Measurements from ENCODE around the gene OLFML3. TPM values are rescaled to one million over a fixed set of nuclear protein-coding genes. Genes with fewer than 3 reads are reported as not detected.

OLFML3 gene
- total and polyA plus RNA-seq, 12 donors, result 6.1 to 19.7 (median 11.0) TPM

DNA sequence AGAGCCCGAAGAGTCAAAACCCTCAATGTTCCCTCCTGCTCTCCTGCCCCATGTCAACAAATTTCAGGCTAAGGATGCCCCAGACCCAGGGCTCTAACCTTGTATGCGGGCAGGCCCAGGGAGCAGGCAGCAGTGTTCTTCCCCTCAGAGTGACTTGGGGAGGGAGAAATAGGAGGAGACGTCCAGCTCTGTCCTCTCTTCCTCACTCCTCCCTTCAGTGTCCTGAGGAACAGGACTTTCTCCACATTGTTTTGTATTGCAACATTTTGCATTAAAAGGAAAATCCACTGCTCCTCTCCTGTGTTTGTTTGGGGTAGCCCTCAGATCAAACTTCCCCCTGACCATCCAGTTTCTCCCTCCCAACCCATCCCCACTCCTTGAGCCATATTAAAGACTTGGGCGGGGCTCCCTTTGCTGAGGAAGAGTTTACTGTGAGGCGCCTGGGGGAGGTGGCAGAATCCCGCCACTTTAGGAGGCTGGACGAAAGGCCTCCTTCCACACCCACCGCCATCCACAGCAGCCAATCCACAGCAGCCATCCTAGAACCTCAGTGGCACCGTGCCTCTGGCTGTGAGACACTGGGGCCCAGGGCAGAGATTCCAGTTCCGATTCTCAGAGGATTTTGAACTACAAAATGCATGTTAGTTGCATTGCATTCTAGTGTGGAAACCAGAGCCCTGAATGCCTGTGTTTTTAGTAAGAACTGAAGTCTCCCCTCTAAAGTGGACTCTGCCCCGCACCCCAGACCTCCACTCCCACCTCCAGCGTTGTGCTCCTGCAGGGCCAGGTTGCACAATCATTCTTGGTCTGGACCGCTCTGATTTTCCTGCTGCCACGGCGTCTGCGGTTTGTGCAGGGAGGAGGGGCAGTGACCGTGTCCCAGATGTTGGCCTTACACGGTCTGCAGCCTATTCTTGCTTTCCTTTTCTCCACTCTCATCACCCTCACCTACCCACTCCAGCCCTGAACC, 3.0 kb downstream of the OLFML3 start:
- H3K4me1 ChIP-seq, result peaks cover 0 to 70% (median 57%) of the 10 kb centered on the region in 9 donors

DNA sequence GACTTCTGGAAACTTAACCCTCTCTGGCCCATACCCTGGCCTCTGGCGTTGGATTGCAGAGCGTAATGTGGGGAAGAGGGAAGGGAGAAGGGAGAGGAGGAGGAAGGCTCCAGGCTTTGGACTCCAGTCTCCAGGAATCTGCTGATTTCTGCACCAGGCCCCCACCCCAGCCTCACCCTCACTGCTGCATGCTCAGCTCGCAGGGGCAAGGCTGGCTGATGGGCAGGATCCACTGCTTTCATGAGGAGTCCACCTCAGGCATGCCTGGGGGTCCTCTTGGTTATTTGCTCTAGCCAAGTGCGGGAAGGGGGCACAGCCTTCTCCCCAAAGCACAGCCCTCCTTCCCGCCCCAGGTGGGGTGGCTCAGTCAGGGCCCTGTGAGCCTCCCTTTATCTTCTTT, 3.7 kb downstream of the OLFML3 start:
- WGBS, 2 donors, result 77 to 80% methylated on average over 5 of the region's 5 CpGs
- DNase-seq (no peak), ATAC-seq (no peak)
- Histone ChIP-seq H3K4me3 (peak overlapping the region in 8 of 10 donors; percentile 16 to 41 (median 21)), H3K9me3 (no peaks in the 10 kb centered on the region), H3K4me1 (peaks cover 0 to 68% (median 54%) of the 10 kb centered on the region in 9 donors), H3K27me3 (no peaks in the 10 kb centered on the region), H3K36me3 (peaks cover 0 to 4% (median 0%) of the 10 kb centered on the region in 9 donors), H3K27ac (peak overlapping the region in 8 of 10 donors; percentile 15 to 74 (median 44))
- TF ChIP-seq, protein P1, sequence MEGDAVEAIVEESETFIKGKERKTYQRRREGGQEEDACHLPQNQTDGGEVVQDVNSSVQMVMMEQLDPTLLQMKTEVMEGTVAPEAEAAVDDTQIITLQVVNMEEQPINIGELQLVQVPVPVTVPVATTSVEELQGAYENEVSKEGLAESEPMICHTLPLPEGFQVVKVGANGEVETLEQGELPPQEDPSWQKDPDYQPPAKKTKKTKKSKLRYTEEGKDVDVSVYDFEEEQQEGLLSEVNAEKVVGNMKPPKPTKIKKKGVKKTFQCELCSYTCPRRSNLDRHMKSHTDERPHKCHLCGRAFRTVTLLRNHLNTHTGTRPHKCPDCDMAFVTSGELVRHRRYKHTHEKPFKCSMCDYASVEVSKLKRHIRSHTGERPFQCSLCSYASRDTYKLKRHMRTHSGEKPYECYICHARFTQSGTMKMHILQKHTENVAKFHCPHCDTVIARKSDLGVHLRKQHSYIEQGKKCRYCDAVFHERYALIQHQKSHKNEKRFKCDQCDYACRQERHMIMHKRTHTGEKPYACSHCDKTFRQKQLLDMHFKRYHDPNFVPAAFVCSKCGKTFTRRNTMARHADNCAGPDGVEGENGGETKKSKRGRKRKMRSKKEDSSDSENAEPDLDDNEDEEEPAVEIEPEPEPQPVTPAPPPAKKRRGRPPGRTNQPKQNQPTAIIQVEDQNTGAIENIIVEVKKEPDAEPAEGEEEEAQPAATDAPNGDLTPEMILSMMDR (IDR thresholded peaks at IDR 0.05), result no peak
- intact Hi-C loops (cut with DNase I), result loop anchor here in 1 of 10 donors (10.0 kb wide), 1 partner anchor 152 kb away; no protein-coding TSS in a partner anchor

More for the DNA sequence above, 3.0 kb downstream of the OLFML3 start:
- Histone ChIP-seq H3K27me3 (no peaks in the 10 kb centered on the region), H3K36me3 (peaks cover 0 to 6% (median 0%) of the 10 kb centered on the region in 9 donors), H3K4me3 (peak overlapping the region in 8 of 10 donors; percentile 16 to 41 (median 21)), H3K27ac (peak overlapping the region; percentile 10 to 74 (median 37)), H3K9me3 (no peaks in the 10 kb centered on the region)
- intact Hi-C loops (cut with DNase I), result loop anchor here in 3 of 10 donors (2.0 to 10.0 kb wide), 2 partner anchors 153 to 301 kb away; no protein-coding TSS in a partner anchor
- DNase-seq, result peak; percentile 38 to 54
- WGBS, 2 donors, result 53 to 58% methylated on average over 18 of the region's 18 CpGs
- ATAC-seq, result peak; percentile 38 to 79 (median 59)
- TF ChIP-seq, protein P1 (IDR thresholded peaks at IDR 0.05), result no peak

- no peak for DNase-seq
- no peaks in the 10 kb centered on the region for H3K9me3 ChIP-seq
- peak overlapping the region in 8 of 10 donors; percentile 15 to 74 (median 44) for H3K27ac ChIP-seq
- peaks cover 0 to 3% (median 0%) of the 10 kb centered on the region in 9 donors for H3K36me3 ChIP-seq
- H3K4me1 ChIP-seq, result peaks cover 0 to 63% (median 49%) of the 10 kb centered on the region in 9 donors
- no peaks in the 10 kb centered on the region for H3K27me3 ChIP-seq
- intact Hi-C loops (cut with DNase I), result loop anchor here in 1 of 10 donors (10.0 kb wide), 1 partner anchor 151 kb away; no protein-coding TSS in a partner anchor
- 68 to 69% methylated on average over 8 of the region's 8 CpGs for WGBS, 2 donors
- peak overlapping the region in 5 of 10 donors; percentile 18 to 41 (median 21) for H3K4me3 ChIP-seq
- no peak for ATAC-seq
- TF ChIP-seq, protein P1 (IDR thresholded peaks at IDR 0.05), result no peak
Observed at GRCh38 chr1:113983391-113983790, 4.1 kb downstream of the OLFML3 start.

DNA sequence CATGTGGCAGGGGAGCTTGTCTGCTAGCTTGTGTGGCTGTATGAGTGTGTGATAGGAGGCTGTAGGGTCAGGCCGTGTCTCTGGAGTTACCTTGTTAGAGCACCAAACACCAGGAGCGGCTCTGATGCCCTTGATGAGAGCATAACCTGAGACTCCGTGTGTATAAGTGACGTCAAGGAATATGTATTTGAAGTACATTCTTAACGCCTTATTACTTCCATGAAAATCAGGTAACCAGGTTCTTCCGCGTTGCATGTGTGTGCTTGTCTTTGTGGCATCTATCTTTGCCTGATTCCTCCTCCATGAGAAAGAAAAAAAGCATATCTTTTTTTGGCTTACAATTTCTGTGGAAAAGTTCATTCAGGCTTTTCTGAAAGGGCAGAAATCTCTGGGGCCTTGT, 4.6 kb downstream of the OLFML3 start:
- peaks cover 0 to 3% (median 0%) of the 10 kb centered on the region in 9 donors for H3K36me3 ChIP-seq
- H3K27me3 ChIP-seq, result no peaks in the 10 kb centered on the region
- H3K9me3 ChIP-seq, result no peaks in the 10 kb centered on the region
- 86 to 91% methylated on average over 7 of the region's 7 CpGs for WGBS, 2 donors
- H3K4me3 ChIP-seq, result no peak overlapping the region
- H3K4me1 ChIP-seq, result peaks cover 0 to 59% (median 45%) of the 10 kb centered on the region in 9 donors
- no peak for ATAC-seq
- no peak for DNase-seq
- TF ChIP-seq, protein P1 (IDR thresholded peaks at IDR 0.05), result no peak
- H3K27ac ChIP-seq, result peak overlapping the region in 5 of 10 donors; percentile 16 to 73 (median 35)
- intact Hi-C loops (cut with DNase I), result loop anchor here in 1 of 10 donors (10.0 kb wide), 1 partner anchor 151 kb away; no protein-coding TSS in a partner anchor
